Psoas muscle (tissue), 8 donors: Measurements from ENCODE around the gene FOXP1. TPM values are rescaled to one million over a fixed set of nuclear protein-coding genes. Genes with fewer than 3 reads are reported as not detected.

Experiments
- ATAC-seq, 4 donors: fragments of 200-7000 bp; cut with Tn5 transposase; one replicate each; pipeline ENCODE4 v1.9.1; 2020; ENCODE audit warnings: moderate library complexity in 3 of 4, mild to moderate bottlenecking in 2 of 4
- DNase-seq, 2 donors: peaks; one replicate each; pipeline ENCODE4 v3.0.0-alpha.2; 2020
- H3K27ac ChIP-seq: fragments of 200-600 bp; one replicate; pipeline ENCODE4 v1.8.0; 2022
- H3K27me3 ChIP-seq, 3 donors: fragments of 200-600 bp in 1 of 3; one replicate each; pipeline versions ENCODE4 v1.6.1 to v1.8.0; 2013 to 2022; ENCODE audit warnings: low read length in 2 of 3, mild to moderate bottlenecking in 2 of 3, moderate library complexity in 1 of 3; ENCODE audit not compliant: insufficient read depth in 3 of 3
- H3K36me3 ChIP-seq, 2 donors: fragments of 200-600 bp in 1 of 2; one replicate each; pipeline versions ENCODE4 v1.6.1 to v1.8.0; 2013 to 2022; ENCODE audit warnings: low read depth in 1 of 2, mild to moderate bottlenecking in 1 of 2, moderate library complexity in 1 of 2; ENCODE audit not compliant: insufficient read depth in 1 of 2
- H3K4me1 ChIP-seq: fragments of 200-600 bp; one replicate; pipeline ENCODE4 v1.8.0; 2022
- H3K4me3 ChIP-seq: fragments of 200-600 bp; one replicate; pipeline ENCODE4 v1.8.0; 2022; ENCODE audit warnings: mild to moderate bottlenecking
- H3K9me3 ChIP-seq: fragments of 200-600 bp; one replicate; pipeline ENCODE4 v1.8.0; 2022
- CTCF ChIP-seq: fragments of 200-600 bp; IDR thresholded peaks from one replicate; pipeline ENCODE4 v1.8.0; 2022; ENCODE audit warnings: antibody characterized with exemption
- whole genome bisulfite sequencing, 3 donors: extraction: QIAGEN DNeasy Blood & Tissue Kit; methylation state at CpG; one replicate each; pipeline versions ENCODE4 v1.1.6 to v1.1.7; 2013; 5-methylcytosine and 5-hydroxymethylcytosine counted together
- intact Hi-C, 2 donors: fragments of 100-400 bp; cut with DNase I; formaldehyde crosslinking; loops; one replicate each; pipeline versions ENCODE4 v1.11.0 to v1.14.2; 2022
- polyA plus RNA-seq, 3 donors: library from polyadenylated mRNA; stranded (reverse); fragments of 200-250 nt; gene quantifications; one replicate each; pipeline ENCODE4 v1.2.3, GENCODE V29; 2013
- total RNA-seq, 4 donors: library from RNA; stranded (reverse); fragmentation: NEBNext Ultra II Directional in 2 of 4; extraction: Animal tissue kit (Norgen Biotek cat#: 25700) in 2 of 4; gene quantifications; one replicate each; pipeline versions ENCODE4 v1.2.1 to v1.2.4, GENCODE V29; 2021 to 2023
- donor health status: healthy with polysubstance abuse.
- donor health status: DM: no; HTN: no; CAD: no; lungs with moderate emphysema.
- donor health status: Bipolar disorder and iron deficiency.
- donor health status: healthy.
- donor health status: DM: yes; HTN: yes; CAD: no.
- donor health status: DM: no; HTN: no; CAD: no.
- donor health status: DM: no; HTN: no; CAD: no.
- donor health status: DM: yes; HTN: yes; CAD: no.

Gene FOXP1
- total and polyA plus RNA-seq, 7 donors: 2.6 to 26.4 (median 15.4) TPM

DNA sequence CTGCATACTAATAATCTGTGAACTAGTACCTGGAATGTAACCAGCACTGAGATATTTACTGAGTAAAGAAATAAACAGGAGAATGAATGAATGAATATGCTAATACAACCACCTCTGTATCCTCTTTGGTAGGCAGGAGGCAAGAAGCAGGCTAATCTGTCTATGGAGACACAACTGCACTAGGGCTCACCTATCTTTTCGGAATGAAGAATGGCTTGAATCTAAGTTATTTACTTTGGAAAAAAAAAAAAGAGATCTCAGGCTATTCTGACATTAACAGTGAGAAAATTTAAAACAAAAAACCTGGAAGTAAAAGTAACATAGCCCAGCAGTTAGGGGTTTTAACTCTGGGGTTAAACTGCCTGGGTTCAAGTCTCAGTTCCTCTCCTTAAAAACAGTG, 174.2 kb downstream of the FOXP1 start:
- H3K36me3 ChIP-seq: no peaks in the 10 kb centered on the region
- no peaks in the 10 kb centered on the region for H3K9me3 ChIP-seq
- no peak overlapping the region for H3K4me3 ChIP-seq
- intact Hi-C loops: no loop called here
- H3K4me1 ChIP-seq: peaks cover 9% of the 10 kb centered on the region
- no peaks in the 10 kb centered on the region for H3K27me3 ChIP-seq
- no peak for DNase-seq
- no peak for ATAC-seq
- WGBS, 3 donors: 96 to 100% (median 100%) methylated on average over 1 of the region's 1 CpG
- no peak overlapping the region for H3K27ac ChIP-seq
- TF ChIP-seq CTCF: no peak

DNA sequence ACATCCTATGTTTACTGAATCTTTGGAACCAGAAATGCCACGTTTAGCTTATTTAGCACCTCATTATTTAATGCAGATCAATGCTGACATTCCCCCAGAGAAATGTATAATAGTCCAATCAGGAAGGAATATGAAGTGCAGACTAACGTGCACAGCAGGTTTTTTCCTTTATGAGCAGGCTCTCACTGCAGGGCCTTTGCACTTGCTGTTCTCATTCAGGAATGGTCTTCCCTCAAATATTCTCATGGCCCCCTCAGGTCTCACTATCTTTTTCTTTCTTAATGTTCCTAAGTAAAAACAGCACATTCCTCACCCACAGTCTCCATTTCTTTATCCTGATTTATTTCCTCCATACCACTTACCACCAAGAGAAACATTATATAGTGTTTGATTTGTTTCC, 174.6 kb downstream of the FOXP1 start:
- TF ChIP-seq CTCF: no peak
- peaks cover 9% of the 10 kb centered on the region for H3K4me1 ChIP-seq
- no peak overlapping the region for H3K27ac ChIP-seq
- H3K36me3 ChIP-seq: no peaks in the 10 kb centered on the region
- H3K9me3 ChIP-seq: no peaks in the 10 kb centered on the region
- no peak overlapping the region for H3K4me3 ChIP-seq
- ATAC-seq: no peak
- DNase-seq: no peak
- H3K27me3 ChIP-seq: no peaks in the 10 kb centered on the region
- 87 to 94% (median 89%) methylated on average over 2 of the region's 2 CpGs for WGBS, 3 donors
- intact Hi-C loops: no loop called here

- Histone ChIP-seq H3K9me3 (no peaks in the 10 kb centered on the region), H3K27me3 (no peaks in the 10 kb centered on the region), H3K4me1 (peaks cover 9% of the 10 kb centered on the region), H3K27ac (no peak overlapping the region), H3K36me3 (no peaks in the 10 kb centered on the region), H3K4me3 (no peak overlapping the region)
- intact Hi-C loops: no loop called here
- TF ChIP-seq CTCF: no peak
- ATAC-seq: no peak
- no peak for DNase-seq
- WGBS, 3 donors: 61 to 67% (median 63%) methylated on average over 10 of the region's 10 CpGs
Observed at GRCh38 chr3:71407823-71408222, 175.7 kb downstream of the FOXP1 start.

DNA sequence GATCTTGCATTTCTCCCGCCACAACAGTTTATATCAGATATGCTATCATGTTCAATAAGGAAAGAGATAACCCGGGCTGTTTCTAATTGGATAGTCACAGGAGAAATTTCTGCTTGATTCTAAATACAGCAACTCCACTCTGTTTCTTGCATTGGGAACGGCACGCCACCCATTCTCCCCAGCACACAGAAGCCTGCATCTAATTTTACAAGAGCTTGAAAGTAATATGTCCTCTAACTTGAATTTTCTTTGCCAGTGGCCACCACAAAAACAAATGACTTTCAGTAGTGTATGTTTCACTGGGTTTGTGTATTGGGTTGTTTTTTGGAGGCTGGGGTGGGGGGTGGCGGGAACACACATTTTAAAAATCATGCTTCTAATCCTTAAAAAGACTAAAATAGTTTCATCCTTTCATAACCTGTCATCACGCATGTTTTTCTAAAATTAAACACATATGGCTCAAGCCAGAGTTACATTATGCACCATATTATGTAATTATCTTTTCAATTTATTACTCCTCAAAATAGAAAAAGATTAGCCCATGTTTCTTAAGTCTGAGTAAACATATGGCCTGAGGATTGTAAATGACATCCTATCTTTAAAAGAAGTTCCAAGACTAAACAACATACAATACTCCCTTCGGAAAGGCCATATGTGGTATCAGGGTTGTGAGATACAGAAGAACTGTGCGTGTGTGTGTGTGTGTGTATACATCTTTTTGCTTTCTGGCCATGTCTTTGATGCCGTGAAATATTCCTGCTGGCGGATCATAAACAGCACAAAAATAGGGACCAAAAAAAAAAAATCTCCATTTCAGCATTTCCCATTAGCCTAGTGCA, 176.3 kb downstream of the FOXP1 start:
- no peak overlapping the region for H3K27ac ChIP-seq
- ATAC-seq (peak in 1 of 4 donors; percentile 73), DNase-seq (no peak)
- no peaks in the 10 kb centered on the region for H3K36me3 ChIP-seq
- peaks cover 9% of the 10 kb centered on the region for H3K4me1 ChIP-seq
- TF ChIP-seq CTCF: no peak
- H3K27me3 ChIP-seq: no peaks in the 10 kb centered on the region
- 57 to 79% (median 61%) methylated on average over 10 of the region's 10 CpGs for WGBS, 3 donors
- no peaks in the 10 kb centered on the region for H3K9me3 ChIP-seq
- intact Hi-C loops: no loop called here
- no peak overlapping the region for H3K4me3 ChIP-seq

GRCh38 chr3:71402911-71403310, 180.6 kb downstream of the FOXP1 start:
- no peak for DNase-seq
- no peak for TF ChIP-seq CTCF
- intact Hi-C loops: no loop called here
- Histone ChIP-seq H3K4me1 (peaks cover 12% of the 10 kb centered on the region), H3K27ac (no peak overlapping the region), H3K36me3 (no peaks in the 10 kb centered on the region), H3K9me3 (no peaks in the 10 kb centered on the region), H3K27me3 (no peaks in the 10 kb centered on the region), H3K4me3 (no peak overlapping the region)
- 83 to 85% (median 84%) methylated on average over 2 of the region's 2 CpGs for WGBS, 3 donors
- ATAC-seq: no peak
